ENCODE results near the gene RACK1.

The RACK1 gene

GRCh38 chr5:181243018-181243563 lies 615 bp downstream of the RACK1 start:
- no peaks in the 10 kb centered on the region for H3K9me3 ChIP-seq (ENCODE audit: insufficient read depth, low read length)
- H3K4me3 ChIP-seq (ENCODE audit: insufficient read depth, low read length, poor library complexity, severe bottlenecking) = peak overlapping the region; percentile 87
- TF ChIP-seq, protein P1, sequence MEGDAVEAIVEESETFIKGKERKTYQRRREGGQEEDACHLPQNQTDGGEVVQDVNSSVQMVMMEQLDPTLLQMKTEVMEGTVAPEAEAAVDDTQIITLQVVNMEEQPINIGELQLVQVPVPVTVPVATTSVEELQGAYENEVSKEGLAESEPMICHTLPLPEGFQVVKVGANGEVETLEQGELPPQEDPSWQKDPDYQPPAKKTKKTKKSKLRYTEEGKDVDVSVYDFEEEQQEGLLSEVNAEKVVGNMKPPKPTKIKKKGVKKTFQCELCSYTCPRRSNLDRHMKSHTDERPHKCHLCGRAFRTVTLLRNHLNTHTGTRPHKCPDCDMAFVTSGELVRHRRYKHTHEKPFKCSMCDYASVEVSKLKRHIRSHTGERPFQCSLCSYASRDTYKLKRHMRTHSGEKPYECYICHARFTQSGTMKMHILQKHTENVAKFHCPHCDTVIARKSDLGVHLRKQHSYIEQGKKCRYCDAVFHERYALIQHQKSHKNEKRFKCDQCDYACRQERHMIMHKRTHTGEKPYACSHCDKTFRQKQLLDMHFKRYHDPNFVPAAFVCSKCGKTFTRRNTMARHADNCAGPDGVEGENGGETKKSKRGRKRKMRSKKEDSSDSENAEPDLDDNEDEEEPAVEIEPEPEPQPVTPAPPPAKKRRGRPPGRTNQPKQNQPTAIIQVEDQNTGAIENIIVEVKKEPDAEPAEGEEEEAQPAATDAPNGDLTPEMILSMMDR (IDR thresholded peaks at IDR 0.05; ENCODE audit: insufficient read depth, low read length, poor library complexity, severe bottlenecking) = no peak
- no peak for TF ChIP-seq EZH2phosphoT487 (conservative IDR thresholded peaks at IDR 0.05; ENCODE audit: low read length)
- H4K20me1 ChIP-seq (ENCODE audit: low read depth, low read length) = peaks cover 25% of the 10 kb centered on the region; the same call in 1 of the 2 replicates
- no peaks in the 10 kb centered on the region for H3K27me3 ChIP-seq (ENCODE audit: low read length)
- no peak overlapping the region for H2AFZ ChIP-seq (ENCODE audit: low read depth, low read length, severe bottlenecking)
- peaks cover 33% of the 10 kb centered on the region for H3K36me3 ChIP-seq (ENCODE audit: low read length)
- H3K27ac ChIP-seq (ENCODE audit: low read depth, low read length) = peak overlapping the region; percentile 91
- H3F3A ChIP-seq (ENCODE audit: insufficient read depth) = peaks cover 70% of the 10 kb centered on the region
- peak overlapping the region; percentile 73 for H3K4me2 ChIP-seq (ENCODE audit: low read depth, low read length, poor library complexity, severe bottlenecking)
- H3K79me2 ChIP-seq (ENCODE audit: insufficient read depth, low read length) = peaks cover 60% of the 10 kb centered on the region
- no peaks in the 10 kb centered on the region for H3K9me2 ChIP-seq (replicated peaks; ENCODE audit: insufficient read depth, low read length)
- peak overlapping the region; percentile 95 for H3K9ac ChIP-seq (ENCODE audit: low read length)

DNA sequence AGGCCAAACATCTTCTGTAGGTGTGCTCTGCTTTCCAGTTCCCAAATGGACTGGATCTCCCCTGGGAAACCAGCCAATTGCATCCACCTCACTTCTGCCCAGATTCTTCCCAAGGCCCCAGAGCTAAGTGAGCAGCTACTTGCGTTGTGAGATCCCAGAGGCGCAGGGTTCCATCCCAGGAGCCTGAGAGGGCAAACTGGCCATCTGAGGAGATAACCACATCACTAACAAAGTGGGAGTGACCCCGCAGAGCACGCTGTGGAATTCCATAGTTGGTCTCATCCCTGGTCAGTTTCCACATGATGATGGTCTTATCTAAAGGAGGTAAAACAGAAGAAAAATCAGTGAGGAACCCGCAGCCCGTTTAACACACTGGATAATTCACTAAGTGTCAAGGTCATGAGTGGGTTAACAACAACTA lies 1.7 kb downstream of the RACK1 start:
- Histone ChIP-seq H3F3A (ENCODE audit: insufficient read depth) (peaks cover 81% of the 10 kb centered on the region), H3K27ac (ENCODE audit: low read depth, low read length) (peak overlapping the region; percentile 91), H3K9ac (ENCODE audit: low read length) (peak overlapping the region; percentile 95), H3K4me3 (ENCODE audit: insufficient read depth, low read length, poor library complexity, severe bottlenecking) (peak overlapping the region; percentile 87), H3K4me2 (ENCODE audit: low read depth, low read length, poor library complexity, severe bottlenecking) (peak overlapping the region; percentile 73), H3K27me3 (ENCODE audit: low read length) (no peaks in the 10 kb centered on the region), H4K20me1 (ENCODE audit: low read depth, low read length) (peaks cover 30% of the 10 kb centered on the region; the same call in 1 of the 2 replicates), H2AFZ (ENCODE audit: low read depth, low read length, severe bottlenecking) (no peak overlapping the region), H3K9me2 (replicated peaks; ENCODE audit: insufficient read depth, low read length) (no peaks in the 10 kb centered on the region), H3K9me3 (ENCODE audit: insufficient read depth, low read length) (no peaks in the 10 kb centered on the region), H3K79me2 (ENCODE audit: insufficient read depth, low read length) (peaks cover 51% of the 10 kb centered on the region), H3K36me3 (ENCODE audit: low read length) (peaks cover 44% of the 10 kb centered on the region)
- TF ChIP-seq, protein P1 (IDR thresholded peaks at IDR 0.05; ENCODE audit: insufficient read depth, low read length, poor library complexity, severe bottlenecking) = no peak
- no peak for TF ChIP-seq EZH2phosphoT487 (conservative IDR thresholded peaks at IDR 0.05; ENCODE audit: low read length)

- H3K27ac ChIP-seq (ENCODE audit: low read depth, low read length) = peak overlapping the region; percentile 91
- TF ChIP-seq, protein P1 (IDR thresholded peaks at IDR 0.05; ENCODE audit: insufficient read depth, low read length, poor library complexity, severe bottlenecking) = no peak
- no peak for TF ChIP-seq EZH2phosphoT487 (conservative IDR thresholded peaks at IDR 0.05; ENCODE audit: low read length)
- no peaks in the 10 kb centered on the region for H3K9me3 ChIP-seq (ENCODE audit: insufficient read depth, low read length)
- H3K27me3 ChIP-seq (ENCODE audit: low read length) = no peaks in the 10 kb centered on the region
- H3K9me2 ChIP-seq (replicated peaks; ENCODE audit: insufficient read depth, low read length) = no peaks in the 10 kb centered on the region
- H3K79me2 ChIP-seq (ENCODE audit: insufficient read depth, low read length) = peaks cover 46% of the 10 kb centered on the region
- H3K36me3 ChIP-seq (ENCODE audit: low read length) = peaks cover 49% of the 10 kb centered on the region
- peak overlapping the region; percentile 73 for H3K4me2 ChIP-seq (ENCODE audit: low read depth, low read length, poor library complexity, severe bottlenecking)
- H4K20me1 ChIP-seq (ENCODE audit: low read depth, low read length) = peaks cover 30% of the 10 kb centered on the region; the same call in 1 of the 2 replicates
- peaks cover 87% of the 10 kb centered on the region for H3F3A ChIP-seq (ENCODE audit: insufficient read depth)
- peak overlapping the region; percentile 87 for H3K4me3 ChIP-seq (ENCODE audit: insufficient read depth, low read length, poor library complexity, severe bottlenecking)
- no peak overlapping the region for H2AFZ ChIP-seq (ENCODE audit: low read depth, low read length, severe bottlenecking)
- H3K9ac ChIP-seq (ENCODE audit: low read length) = peak overlapping the region; percentile 95
Observed at GRCh38 chr5:181241393-181241975, 2.2 kb downstream of the RACK1 start.
